HL-60 (cell line): ENCODE measurements around the gene SLC9A7.
A peak's percentile ranks its signal among the peaks of the same experiment; 100 is the strongest.

Experiments used
- GABPA ChIP-seq: IDR thresholded peaks from 2 replicates; pipeline ENCODE4 v1.6.1; 2012; ENCODE audit warnings: low read depth
- SPI1 ChIP-seq: IDR thresholded peaks from 2 replicates; pipeline ENCODE4 v1.6.1; 2012; ENCODE audit warnings: low read depth, mild to moderate bottlenecking, borderline replicate concordance
- TF ChIP-seq, protein P1 (sequence below): IDR thresholded peaks from 2 replicates; pipeline ENCODE4 v1.6.1; 2012; ENCODE audit warnings: low read depth; ENCODE audit not compliant: insufficient replicate concordance
- TF ChIP-seq, protein P2 (sequence below): IDR thresholded peaks from one replicate; pipeline ENCODE4 v1.5.1; 2011; ENCODE audit warnings: low read length, control low read depth, inconsistent platforms; ENCODE audit not compliant: insufficient read depth

DNA sequence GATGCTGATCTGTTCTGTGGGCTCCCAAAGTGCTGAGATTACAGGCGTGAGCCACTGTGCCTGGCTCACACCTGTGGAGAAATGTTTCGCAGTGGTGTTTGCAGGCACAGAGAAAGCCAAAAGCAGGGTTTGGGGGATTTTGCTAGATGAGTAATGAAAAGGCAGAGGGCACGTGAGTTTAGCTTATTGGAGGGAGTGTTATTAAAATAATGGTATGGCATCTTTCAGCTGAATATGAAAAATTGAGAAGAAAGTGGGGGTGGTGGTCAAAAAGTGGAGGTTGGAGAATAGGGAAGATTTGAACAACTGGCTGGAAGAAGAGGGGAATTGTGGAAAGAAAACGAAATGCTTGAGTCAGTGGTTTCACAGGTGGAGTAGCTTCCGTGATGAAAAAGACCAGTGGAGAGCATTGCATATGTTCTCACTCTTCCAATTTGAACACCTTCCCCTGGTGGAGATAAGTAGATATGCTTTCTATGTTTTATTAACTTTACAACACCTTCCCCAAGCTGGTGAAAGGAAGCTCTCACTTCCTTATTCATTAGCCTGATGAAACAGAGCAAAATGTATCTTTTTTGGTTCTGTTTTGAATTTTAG is 186.5 kb downstream of the SLC9A7 start:
- peak; percentile 74 for TF ChIP-seq SPI1
- TF ChIP-seq, protein P1, sequence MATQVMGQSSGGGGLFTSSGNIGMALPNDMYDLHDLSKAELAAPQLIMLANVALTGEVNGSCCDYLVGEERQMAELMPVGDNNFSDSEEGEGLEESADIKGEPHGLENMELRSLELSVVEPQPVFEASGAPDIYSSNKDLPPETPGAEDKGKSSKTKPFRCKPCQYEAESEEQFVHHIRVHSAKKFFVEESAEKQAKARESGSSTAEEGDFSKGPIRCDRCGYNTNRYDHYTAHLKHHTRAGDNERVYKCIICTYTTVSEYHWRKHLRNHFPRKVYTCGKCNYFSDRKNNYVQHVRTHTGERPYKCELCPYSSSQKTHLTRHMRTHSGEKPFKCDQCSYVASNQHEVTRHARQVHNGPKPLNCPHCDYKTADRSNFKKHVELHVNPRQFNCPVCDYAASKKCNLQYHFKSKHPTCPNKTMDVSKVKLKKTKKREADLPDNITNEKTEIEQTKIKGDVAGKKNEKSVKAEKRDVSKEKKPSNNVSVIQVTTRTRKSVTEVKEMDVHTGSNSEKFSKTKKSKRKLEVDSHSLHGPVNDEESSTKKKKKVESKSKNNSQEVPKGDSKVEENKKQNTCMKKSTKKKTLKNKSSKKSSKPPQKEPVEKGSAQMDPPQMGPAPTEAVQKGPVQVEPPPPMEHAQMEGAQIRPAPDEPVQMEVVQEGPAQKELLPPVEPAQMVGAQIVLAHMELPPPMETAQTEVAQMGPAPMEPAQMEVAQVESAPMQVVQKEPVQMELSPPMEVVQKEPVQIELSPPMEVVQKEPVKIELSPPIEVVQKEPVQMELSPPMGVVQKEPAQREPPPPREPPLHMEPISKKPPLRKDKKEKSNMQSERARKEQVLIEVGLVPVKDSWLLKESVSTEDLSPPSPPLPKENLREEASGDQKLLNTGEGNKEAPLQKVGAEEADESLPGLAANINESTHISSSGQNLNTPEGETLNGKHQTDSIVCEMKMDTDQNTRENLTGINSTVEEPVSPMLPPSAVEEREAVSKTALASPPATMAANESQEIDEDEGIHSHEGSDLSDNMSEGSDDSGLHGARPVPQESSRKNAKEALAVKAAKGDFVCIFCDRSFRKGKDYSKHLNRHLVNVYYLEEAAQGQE: no peak
- TF ChIP-seq, protein P2, sequence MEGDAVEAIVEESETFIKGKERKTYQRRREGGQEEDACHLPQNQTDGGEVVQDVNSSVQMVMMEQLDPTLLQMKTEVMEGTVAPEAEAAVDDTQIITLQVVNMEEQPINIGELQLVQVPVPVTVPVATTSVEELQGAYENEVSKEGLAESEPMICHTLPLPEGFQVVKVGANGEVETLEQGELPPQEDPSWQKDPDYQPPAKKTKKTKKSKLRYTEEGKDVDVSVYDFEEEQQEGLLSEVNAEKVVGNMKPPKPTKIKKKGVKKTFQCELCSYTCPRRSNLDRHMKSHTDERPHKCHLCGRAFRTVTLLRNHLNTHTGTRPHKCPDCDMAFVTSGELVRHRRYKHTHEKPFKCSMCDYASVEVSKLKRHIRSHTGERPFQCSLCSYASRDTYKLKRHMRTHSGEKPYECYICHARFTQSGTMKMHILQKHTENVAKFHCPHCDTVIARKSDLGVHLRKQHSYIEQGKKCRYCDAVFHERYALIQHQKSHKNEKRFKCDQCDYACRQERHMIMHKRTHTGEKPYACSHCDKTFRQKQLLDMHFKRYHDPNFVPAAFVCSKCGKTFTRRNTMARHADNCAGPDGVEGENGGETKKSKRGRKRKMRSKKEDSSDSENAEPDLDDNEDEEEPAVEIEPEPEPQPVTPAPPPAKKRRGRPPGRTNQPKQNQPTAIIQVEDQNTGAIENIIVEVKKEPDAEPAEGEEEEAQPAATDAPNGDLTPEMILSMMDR: no peak
- TF ChIP-seq GABPA: no peak
